ENCODE measurements around the gene ZNF783.

DNA sequence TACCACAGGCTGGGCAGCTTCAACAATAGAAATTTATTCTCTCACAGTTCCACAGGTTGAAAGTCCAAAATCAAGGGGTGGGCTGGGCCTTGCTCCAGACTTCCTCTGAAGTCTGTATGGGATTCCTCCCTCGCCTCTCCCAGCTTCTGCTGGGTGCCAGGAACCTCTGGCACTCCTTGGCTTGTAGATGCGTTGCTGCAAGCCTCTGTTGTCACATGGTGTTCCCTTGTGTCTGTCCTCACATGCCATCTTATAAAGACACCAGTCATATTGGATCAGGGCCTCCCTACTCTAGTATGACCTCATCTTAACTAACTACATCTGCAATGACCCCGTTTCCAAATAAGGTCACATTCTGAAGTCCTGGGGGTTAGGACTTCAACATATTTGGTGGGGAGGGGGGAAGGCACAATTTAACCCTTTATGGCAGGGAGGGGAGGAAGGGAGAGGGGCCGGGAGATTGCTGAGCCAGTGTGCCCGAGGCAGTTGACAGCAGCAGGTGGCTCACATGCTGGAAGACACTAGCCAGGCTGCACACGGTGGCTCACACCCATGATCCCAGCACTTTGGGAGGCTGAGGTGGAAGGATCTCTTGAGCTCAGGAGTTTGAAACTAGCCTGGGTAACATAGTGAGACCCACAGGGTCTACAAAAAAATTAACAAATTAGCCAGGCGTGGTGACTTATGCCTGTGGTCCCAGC lies 47.8 kb upstream of the ZNF783 start:
- TF ChIP-seq POLR2A (IDR thresholded peaks at IDR 0.05; ENCODE audit: low read length), result no peak
- no peak for TF ChIP-seq GATA1 (IDR thresholded peaks at IDR 0.05; ENCODE audit: low read depth, low read length)
